Measurements from ENCODE around the gene CYP4B1.
A peak's percentile ranks its signal among the peaks of the same experiment; 100 is the strongest.
"Not testable (repeated sequence)": the region's sequence is repeated elsewhere in the genome, so short reads cannot be mapped to it uniquely, and the experiment has no call there.

Gene CYP4B1

DNA sequence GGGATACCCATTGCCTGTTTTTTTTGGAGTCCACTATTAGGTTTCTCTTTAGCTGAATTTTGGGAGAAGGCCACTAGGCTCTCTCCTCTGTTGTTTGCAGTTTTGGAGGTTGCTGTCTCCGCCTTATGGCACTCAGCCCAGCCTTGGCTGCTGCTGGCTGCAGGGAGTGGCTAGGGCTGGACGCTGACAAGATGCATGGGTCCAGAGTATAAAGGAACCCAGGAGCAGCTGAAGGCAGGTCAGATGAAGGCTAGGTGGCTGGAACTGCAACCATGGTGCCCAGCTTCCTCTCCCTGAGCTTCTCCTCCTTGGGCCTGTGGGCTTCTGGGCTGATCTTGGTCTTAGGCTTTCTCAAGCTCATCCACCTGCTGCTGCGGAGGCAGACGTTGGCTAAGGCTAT is at the start of gene CYP4B1:
TSS of gene CYP4B1 (plus strand) at position 237 of the 400 bp plus-strand sequence. CDS start at position 273, 36 bp downstream.
- Histone ChIP-seq H3K4me3 (ENCODE audit: low read length in 2 of 2) (peak within 1 kb of the TSS in 1 of 2 donors; percentile 35), H3K9me3 (ENCODE audit: control insufficient read depth in 2 of 2, low read length in 2 of 2) (no peaks in the 10 kb centered on the region), H3K9ac (ENCODE audit: low read length in 2 of 2) (no peak within 1 kb of the TSS)

DNA sequence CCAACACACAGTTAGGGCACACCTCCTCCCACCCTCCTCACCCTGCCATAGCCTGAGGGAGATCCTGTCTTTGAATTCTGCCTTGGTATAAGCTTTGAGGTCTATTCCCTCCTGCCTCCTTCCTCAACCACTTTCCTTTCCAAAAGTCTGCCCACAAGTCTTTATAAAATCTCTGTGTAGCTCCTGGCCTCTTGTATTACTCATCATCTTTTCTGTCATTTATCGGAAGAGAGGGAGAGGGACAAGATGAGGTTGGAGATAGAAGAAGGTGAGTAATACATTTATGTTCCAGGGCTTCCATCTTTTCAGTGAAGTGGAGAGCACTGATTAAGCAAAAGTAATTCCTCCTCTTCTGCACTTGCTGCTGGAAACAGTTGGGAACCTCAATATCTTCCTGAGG is 49.4 kb upstream of the CYP4B1 start:
- Histone ChIP-seq H3K4me3 (ENCODE audit: low read length in 2 of 2) (no peak overlapping the region), H3K9me3 (ENCODE audit: control insufficient read depth in 2 of 2, low read length in 2 of 2) (no peaks in the 10 kb centered on the region), H3K27me3 (ENCODE audit: control insufficient read depth in 1 of 2, insufficient read depth in 2 of 2, low read length in 2 of 2) (peaks cover 6 to 12% of the 10 kb centered on the region in 2 donors), H3K9ac (ENCODE audit: low read length in 2 of 2) (no peak overlapping the region), H3K4me1 (ENCODE audit: control insufficient read depth, insufficient read depth, low read length) (no peaks in the 10 kb centered on the region), H3K36me3 (ENCODE audit: control insufficient read depth in 2 of 2, insufficient read depth in 2 of 2, low read length in 2 of 2) (no peaks in the 10 kb centered on the region), H3K27ac (ENCODE audit: low read length) (no peak overlapping the region)

More for the DNA sequence above, at the start of gene CYP4B1:
- Histone ChIP-seq H3K36me3 (ENCODE audit: control insufficient read depth in 2 of 2, insufficient read depth in 2 of 2, low read length in 2 of 2) (no peaks in the 10 kb centered on the region), H3K27me3 (ENCODE audit: control insufficient read depth in 1 of 2, insufficient read depth in 2 of 2, low read length in 2 of 2) (peaks cover 0 to 6% of the 10 kb centered on the region in 2 donors), H3K27ac (ENCODE audit: low read length) (no peak within 1 kb of the TSS), H3K4me1 (ENCODE audit: control insufficient read depth, insufficient read depth, low read length) (peaks cover 4% of the 10 kb centered on the region)

GRCh38 chr1:46749921-46750404 is 48.9 kb upstream of the CYP4B1 start:
- H3K36me3 ChIP-seq (ENCODE audit: control insufficient read depth in 2 of 2, insufficient read depth in 2 of 2, low read length in 2 of 2), result no peaks in the 10 kb centered on the region
- no peak overlapping the region for H3K27ac ChIP-seq (ENCODE audit: low read length)
- no peak overlapping the region for H3K9ac ChIP-seq (ENCODE audit: low read length in 2 of 2)
- H3K4me3 ChIP-seq (ENCODE audit: low read length in 2 of 2), result no peak overlapping the region
- no peaks in the 10 kb centered on the region for H3K4me1 ChIP-seq (ENCODE audit: control insufficient read depth, insufficient read depth, low read length)
- H3K9me3 ChIP-seq (ENCODE audit: control insufficient read depth in 2 of 2, low read length in 2 of 2), result peaks cover 0 to 2% of the 10 kb centered on the region in 2 donors
- H3K27me3 ChIP-seq (ENCODE audit: control insufficient read depth in 1 of 2, insufficient read depth in 2 of 2, low read length in 2 of 2), result peaks cover 6 to 12% of the 10 kb centered on the region in 2 donors

GRCh38 chr1:46753985-46754384 is 44.9 kb upstream of the CYP4B1 start:
- no peaks in the 10 kb centered on the region for H3K36me3 ChIP-seq (ENCODE audit: control insufficient read depth in 2 of 2, insufficient read depth in 2 of 2, low read length in 2 of 2)
- peaks cover 0 to 4% of the 10 kb centered on the region in 2 donors for H3K9me3 ChIP-seq (ENCODE audit: control insufficient read depth in 2 of 2, low read length in 2 of 2)
- H3K4me1 ChIP-seq (ENCODE audit: control insufficient read depth, insufficient read depth, low read length), result no peaks in the 10 kb centered on the region
- no peak overlapping the region for H3K27ac ChIP-seq (ENCODE audit: low read length)
- no peak overlapping the region for H3K9ac ChIP-seq (ENCODE audit: low read length in 2 of 2)
- H3K27me3 ChIP-seq (ENCODE audit: control insufficient read depth in 1 of 2, insufficient read depth in 2 of 2, low read length in 2 of 2), result peaks cover 2 to 6% of the 10 kb centered on the region in 2 donors
- H3K4me3 ChIP-seq (ENCODE audit: low read length in 2 of 2), result no peak overlapping the region

- H3K4me1 ChIP-seq (ENCODE audit: control insufficient read depth, insufficient read depth, low read length); H3K27ac ChIP-seq (ENCODE audit: low read length); H3K36me3 ChIP-seq (ENCODE audit: control insufficient read depth in 2 of 2, insufficient read depth in 2 of 2, low read length in 2 of 2); H3K9ac ChIP-seq (ENCODE audit: low read length in 2 of 2); H3K27me3 ChIP-seq (ENCODE audit: control insufficient read depth in 1 of 2, insufficient read depth in 2 of 2, low read length in 2 of 2); H3K4me3 ChIP-seq (ENCODE audit: low read length in 2 of 2); H3K9me3 ChIP-seq (ENCODE audit: control insufficient read depth in 2 of 2, low read length in 2 of 2): not testable (repeated sequence)
These were observed 44.1 kb upstream of the CYP4B1 start for GRCh38 chr1:46754707-46755106.

GRCh38 chr1:46755121-46755520 is 43.7 kb upstream of the CYP4B1 start:
- peaks cover 0 to 4% of the 10 kb centered on the region in 2 donors for H3K9me3 ChIP-seq (ENCODE audit: control insufficient read depth in 2 of 2, low read length in 2 of 2)
- no peak overlapping the region for H3K27ac ChIP-seq (ENCODE audit: low read length)
- no peak overlapping the region for H3K9ac ChIP-seq (ENCODE audit: low read length in 2 of 2)
- no peaks in the 10 kb centered on the region for H3K36me3 ChIP-seq (ENCODE audit: control insufficient read depth in 2 of 2, insufficient read depth in 2 of 2, low read length in 2 of 2)
- H3K4me1 ChIP-seq (ENCODE audit: control insufficient read depth, insufficient read depth, low read length), result no peaks in the 10 kb centered on the region
- no peak overlapping the region for H3K4me3 ChIP-seq (ENCODE audit: low read length in 2 of 2)
- peaks cover 0 to 6% of the 10 kb centered on the region in 2 donors for H3K27me3 ChIP-seq (ENCODE audit: control insufficient read depth in 1 of 2, insufficient read depth in 2 of 2, low read length in 2 of 2)

DNA sequence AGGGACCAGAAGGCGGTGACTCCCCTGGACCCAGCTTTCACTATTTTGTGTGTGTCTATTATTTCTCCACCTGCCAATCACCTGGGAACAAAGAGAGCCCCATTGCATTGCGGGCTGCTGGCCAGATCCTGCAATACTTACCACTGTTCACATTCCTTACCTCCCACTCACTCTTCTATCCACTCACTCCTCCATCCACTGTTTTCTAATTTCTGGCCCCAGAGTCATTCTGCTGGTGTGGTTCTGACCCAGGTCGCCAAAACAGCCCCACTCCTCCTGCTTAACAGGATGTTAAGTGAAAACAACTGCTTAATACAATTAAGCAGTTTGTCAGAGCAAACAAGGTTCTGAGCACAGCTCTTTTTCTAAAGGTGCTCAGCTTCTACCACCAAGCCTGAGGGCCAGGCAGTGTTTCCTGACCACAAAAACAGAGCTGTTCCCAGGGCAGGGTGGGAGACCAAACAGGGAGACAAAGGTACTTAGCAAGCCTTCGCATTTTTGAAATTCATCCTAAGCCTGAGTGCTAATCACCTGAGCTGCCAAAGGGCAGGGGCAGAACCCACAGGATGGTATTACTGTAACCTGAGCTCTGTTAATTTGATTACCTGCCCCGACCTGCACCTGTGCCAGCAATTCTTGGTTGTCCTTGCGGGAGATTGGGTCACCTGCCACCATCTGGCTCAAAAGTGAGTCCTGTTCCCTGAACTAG is 41.4 kb upstream of the CYP4B1 start:
- H3K9ac ChIP-seq (ENCODE audit: low read length in 2 of 2), result no peak overlapping the region
- H3K27me3 ChIP-seq (ENCODE audit: control insufficient read depth in 1 of 2, insufficient read depth in 2 of 2, low read length in 2 of 2), result peaks cover 0 to 5% of the 10 kb centered on the region in 2 donors
- H3K9me3 ChIP-seq (ENCODE audit: control insufficient read depth in 2 of 2, low read length in 2 of 2), result peaks cover 0 to 4% of the 10 kb centered on the region in 2 donors
- no peak overlapping the region for H3K4me3 ChIP-seq (ENCODE audit: low read length in 2 of 2)
- no peaks in the 10 kb centered on the region for H3K4me1 ChIP-seq (ENCODE audit: control insufficient read depth, insufficient read depth, low read length)
- no peaks in the 10 kb centered on the region for H3K36me3 ChIP-seq (ENCODE audit: control insufficient read depth in 2 of 2, insufficient read depth in 2 of 2, low read length in 2 of 2)
- H3K27ac ChIP-seq (ENCODE audit: low read length), result no peak overlapping the region

DNA sequence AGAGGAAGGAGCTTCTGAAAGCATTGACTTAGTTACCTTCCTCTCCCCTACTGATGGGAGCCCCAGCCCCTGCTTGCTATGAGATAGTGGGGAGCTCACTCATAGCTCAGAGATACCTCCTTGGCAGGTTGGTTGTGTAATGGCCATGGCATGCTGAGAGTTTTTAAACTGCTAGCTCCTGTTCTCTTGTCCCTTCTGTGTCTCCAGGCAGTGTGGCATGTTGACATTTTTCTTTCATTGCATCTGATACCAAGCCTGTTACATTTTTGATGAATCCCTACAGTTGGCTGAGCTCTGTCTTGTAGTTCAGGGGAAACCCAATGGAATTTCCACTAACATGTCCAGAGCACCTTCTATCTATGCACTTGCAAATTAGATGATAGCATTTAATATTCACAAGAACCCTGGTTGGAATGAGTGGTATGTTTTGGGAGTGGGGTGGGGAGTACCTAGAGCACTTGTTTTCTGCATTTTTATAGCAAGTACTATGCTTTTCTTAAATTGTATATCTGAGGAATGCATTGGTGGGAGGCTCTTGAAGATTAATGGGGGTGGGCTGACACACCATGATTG is 40.8 kb upstream of the CYP4B1 start:
- Histone ChIP-seq H3K4me3 (ENCODE audit: low read length in 2 of 2) (no peak overlapping the region), H3K9me3 (ENCODE audit: control insufficient read depth in 2 of 2, low read length in 2 of 2) (peaks cover 4 to 5% of the 10 kb centered on the region in 2 donors), H3K4me1 (ENCODE audit: control insufficient read depth, insufficient read depth, low read length) (no peaks in the 10 kb centered on the region), H3K27me3 (ENCODE audit: control insufficient read depth in 1 of 2, insufficient read depth in 2 of 2, low read length in 2 of 2) (peaks cover 0 to 5% of the 10 kb centered on the region in 2 donors), H3K9ac (ENCODE audit: low read length in 2 of 2) (no peak overlapping the region), H3K36me3 (ENCODE audit: control insufficient read depth in 2 of 2, insufficient read depth in 2 of 2, low read length in 2 of 2) (no peaks in the 10 kb centered on the region), H3K27ac (ENCODE audit: low read length) (no peak overlapping the region)

- peaks cover 0 to 5% of the 10 kb centered on the region in 2 donors for H3K27me3 ChIP-seq (ENCODE audit: control insufficient read depth in 1 of 2, insufficient read depth in 2 of 2, low read length in 2 of 2)
- H3K27ac ChIP-seq (ENCODE audit: low read length), result no peak overlapping the region
- H3K9me3 ChIP-seq (ENCODE audit: control insufficient read depth in 2 of 2, low read length in 2 of 2), result peaks cover 0 to 5% of the 10 kb centered on the region in 2 donors
- H3K4me3 ChIP-seq (ENCODE audit: low read length in 2 of 2), result no peak overlapping the region
- no peak overlapping the region for H3K9ac ChIP-seq (ENCODE audit: low read length in 2 of 2)
- H3K4me1 ChIP-seq (ENCODE audit: control insufficient read depth, insufficient read depth, low read length), result no peaks in the 10 kb centered on the region
- no peaks in the 10 kb centered on the region for H3K36me3 ChIP-seq (ENCODE audit: control insufficient read depth in 2 of 2, insufficient read depth in 2 of 2, low read length in 2 of 2)
These were observed 38.2 kb upstream of the CYP4B1 start for GRCh38 chr1:46760558-46761166.

DNA sequence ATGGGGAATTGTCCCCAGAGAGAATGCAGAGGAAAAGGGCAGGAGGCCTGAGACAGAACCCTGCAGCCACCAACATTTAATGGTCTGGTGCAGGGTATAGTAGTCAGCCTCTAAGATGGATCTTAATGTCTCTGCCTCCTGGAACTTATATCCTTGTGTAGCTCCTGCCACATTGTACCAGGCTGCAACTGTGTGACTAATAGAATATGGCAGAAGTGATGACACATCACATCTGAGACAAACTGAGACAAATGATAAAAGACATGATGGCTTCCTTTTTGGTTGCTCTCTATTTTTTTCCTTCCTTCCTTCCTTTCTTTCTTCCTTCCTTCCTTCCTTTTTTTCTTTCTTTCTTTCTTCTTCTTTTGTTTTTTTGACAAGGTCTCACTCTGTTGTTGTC is 37.1 kb upstream of the CYP4B1 start:
- Histone ChIP-seq H3K27ac (ENCODE audit: low read length) (no peak overlapping the region), H3K9ac (ENCODE audit: low read length in 2 of 2) (no peak overlapping the region), H3K36me3 (ENCODE audit: control insufficient read depth in 2 of 2, insufficient read depth in 2 of 2, low read length in 2 of 2) (no peaks in the 10 kb centered on the region), H3K27me3 (ENCODE audit: control insufficient read depth in 1 of 2, insufficient read depth in 2 of 2, low read length in 2 of 2) (peaks cover 0 to 5% of the 10 kb centered on the region in 2 donors), H3K4me1 (ENCODE audit: control insufficient read depth, insufficient read depth, low read length) (no peaks in the 10 kb centered on the region), H3K9me3 (ENCODE audit: control insufficient read depth in 2 of 2, low read length in 2 of 2) (peaks cover 0 to 5% of the 10 kb centered on the region in 2 donors), H3K4me3 (ENCODE audit: low read length in 2 of 2) (no peak overlapping the region)
